Measurements from ENCODE around the gene RAP1A.
A peak's percentile ranks its signal among the peaks of the same experiment; 100 is the strongest.
"Not testable (repeated sequence)": the region's sequence is repeated elsewhere in the genome, so short reads cannot be mapped to it uniquely, and the experiment has no call there.

RAP1A gene

DNA sequence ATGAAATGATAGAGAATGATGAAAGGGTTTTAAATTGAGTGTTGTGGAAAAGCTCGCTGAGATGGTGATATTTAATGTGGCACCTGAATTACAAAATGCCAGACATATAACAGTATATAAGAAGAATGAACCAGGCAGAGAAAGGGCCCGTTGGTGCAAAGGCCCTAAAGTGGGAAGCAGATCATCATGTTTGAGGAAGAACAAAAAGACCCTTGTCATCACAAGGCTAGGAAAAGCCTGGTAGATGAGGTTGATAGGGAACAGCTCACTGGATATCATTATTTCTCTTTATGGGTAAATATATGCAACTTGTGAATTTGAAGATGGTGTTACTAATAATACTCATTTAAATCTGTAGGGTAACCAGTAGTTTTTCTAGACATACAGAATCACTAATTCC is 11.0 kb downstream of the RAP1A start:
- no peak for DNase-seq (ENCODE audit: low spot score)

DNA sequence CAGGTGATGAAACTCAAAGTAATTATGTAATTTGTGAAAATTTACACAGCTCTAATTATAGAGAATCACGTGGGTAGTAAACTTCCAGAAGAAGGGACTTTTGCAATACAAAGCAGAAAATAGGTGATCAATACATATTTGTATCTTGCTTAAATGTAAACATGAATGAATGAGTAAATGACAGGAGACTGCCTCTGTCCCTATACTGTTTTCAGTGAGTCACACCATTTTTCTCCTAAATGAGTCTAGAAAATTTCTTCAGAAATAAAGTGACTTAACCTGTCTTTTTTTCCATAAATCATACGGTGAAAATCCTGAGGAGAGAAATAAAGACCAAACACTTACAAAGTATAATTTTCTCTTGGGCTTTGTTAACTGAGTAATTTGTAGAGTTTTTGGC is 11.9 kb downstream of the RAP1A start:
- DNase-seq (ENCODE audit: low spot score): no peak

- DNase-seq (ENCODE audit: low spot score): not testable (repeated sequence)
Observed at GRCh38 chr1:111632771-111633170, 13.2 kb downstream of the RAP1A start.

- DNase-seq (ENCODE audit: low spot score): no peak
Observed at GRCh38 chr1:111633736-111634247, 14.2 kb downstream of the RAP1A start.

DNA sequence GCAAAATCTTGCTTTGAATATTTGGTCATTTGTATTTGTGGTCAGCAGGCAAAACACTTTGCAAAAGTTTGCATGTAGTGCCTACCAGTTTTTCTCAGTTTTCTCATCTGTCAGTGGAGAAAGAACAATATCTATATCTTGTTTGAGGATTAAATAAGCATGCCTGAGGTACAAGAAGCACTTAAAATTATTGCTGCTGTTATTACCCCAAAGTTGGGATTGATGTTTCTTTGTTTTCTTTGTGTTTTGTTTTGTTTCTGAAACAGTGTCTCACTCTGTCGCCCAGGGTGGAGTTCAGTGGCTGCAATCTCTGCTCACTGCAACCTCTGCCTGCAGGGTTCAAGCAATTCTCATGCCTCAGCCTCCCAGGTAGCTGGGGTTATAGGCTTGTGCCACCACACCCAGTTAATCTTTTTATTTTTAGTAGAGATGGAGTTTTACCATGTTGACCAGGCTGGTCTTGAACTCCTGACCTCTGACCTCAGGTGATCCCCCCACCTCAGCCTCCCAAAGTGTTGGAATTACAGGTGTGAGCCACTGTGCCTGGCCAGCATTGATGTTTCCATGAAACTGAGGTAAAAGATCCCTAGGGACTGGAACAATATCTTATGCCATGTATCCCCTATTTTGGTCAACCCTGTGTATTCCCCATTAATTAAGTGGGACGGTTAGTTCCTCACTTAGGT is 15.9 kb downstream of the RAP1A start:
- no peak for DNase-seq (ENCODE audit: low spot score)

DNA sequence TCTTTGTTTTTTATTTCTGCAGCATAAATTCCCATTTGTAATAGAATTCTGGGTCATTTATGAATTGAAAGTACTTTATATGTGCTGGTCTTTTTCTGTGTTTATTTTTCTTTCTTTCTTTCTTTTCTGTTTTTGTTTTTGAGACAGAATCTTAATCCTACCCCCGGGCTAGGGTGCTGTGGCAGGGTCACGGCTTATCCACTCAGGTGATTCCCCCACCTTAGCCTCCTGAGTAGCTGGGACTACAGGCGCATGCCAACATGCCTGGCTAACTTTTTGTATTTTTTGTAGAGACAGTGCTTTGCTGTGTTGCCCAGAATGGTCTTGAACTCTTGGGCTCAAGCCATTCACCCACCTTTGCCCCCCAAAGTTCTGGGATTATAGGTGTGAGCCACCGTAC is 18.7 kb downstream of the RAP1A start:
- DNase-seq (ENCODE audit: low spot score): no peak

DNA sequence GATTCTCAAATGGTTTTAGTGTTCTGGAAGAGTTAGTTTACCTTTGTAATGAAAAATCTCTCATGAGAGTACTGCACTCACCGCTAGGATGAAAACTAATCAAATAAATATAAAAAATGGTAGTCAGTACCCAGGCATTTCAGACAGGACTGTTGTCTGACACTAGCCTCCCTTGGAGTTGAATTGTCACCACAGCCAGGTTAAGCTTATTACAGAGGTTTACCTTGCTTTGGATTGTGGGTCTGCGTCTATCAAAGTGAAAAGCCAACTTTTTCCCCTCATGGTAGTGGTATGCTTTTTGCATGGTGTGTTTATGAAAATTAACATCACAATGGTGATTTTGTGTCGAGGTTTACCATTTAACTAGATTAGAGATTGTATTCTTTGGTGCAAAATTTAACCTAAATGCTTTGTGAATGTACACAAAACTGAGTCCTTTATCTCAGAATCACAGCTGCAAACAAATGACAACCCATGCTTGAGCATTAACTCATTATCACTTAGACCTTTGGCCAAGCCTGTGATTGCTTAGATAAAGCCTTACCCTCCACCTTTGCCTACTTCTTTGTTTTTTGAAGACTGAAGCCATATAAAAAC is 20.1 kb downstream of the RAP1A start:
- no peak for DNase-seq (ENCODE audit: low spot score)

DNA sequence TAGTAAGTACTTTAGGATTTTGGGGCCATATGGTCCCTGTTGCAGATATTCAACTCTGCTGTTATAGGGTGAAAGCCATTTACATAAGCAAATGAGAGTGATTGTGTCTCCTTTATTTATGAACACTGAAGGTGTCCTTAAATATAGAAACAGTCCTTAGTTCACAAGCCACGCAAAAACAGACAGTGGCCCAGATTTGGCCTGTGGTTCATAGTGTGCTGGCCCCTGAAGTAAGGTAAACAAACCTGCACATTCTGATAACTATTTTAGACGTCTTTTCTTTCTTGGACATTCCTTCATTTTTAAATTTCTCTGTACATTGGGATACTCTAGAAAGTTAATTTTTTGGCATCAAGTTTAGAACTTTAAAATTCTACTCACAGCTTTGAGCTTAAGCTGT is 23.5 kb downstream of the RAP1A start:
- DNase-seq (ENCODE audit: low spot score): no peak

DNA sequence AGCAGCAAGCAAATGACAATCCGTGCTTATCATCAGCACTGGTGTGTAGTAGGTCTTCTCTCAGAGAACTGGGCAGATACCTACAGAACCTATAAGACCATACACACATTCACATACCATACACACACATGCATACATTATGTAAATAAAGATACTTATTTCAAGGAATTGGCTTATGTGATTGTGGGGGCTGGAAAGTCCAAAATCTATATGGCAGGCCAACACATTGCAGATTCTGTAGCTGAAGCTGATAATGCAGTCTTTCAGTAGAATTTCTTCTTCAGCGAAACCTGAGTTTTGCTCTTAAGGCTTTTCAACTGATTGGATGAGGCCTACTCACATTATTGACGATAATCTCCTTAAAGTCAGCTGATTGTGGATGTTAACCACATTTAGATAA is 24.1 kb downstream of the RAP1A start:
- DNase-seq (ENCODE audit: low spot score): no peak

DNA sequence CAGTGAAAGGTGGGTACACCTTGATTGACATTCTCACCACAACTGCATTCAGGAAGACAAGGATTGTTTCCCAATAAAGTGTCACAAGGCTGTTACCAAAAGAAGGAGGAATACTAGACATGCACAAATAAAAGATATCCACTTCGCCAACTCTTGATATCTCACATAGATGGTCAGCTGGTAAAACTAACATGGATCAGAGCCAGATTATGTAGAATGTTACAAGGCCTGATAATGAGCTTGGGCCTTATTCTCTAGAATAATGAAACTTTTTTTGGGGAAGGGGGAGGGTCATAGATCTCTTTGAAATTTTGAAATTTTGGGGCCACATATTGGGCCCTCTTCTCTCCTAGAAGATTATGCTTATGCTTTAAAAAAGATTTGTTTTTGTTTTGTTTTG is 24.9 kb downstream of the RAP1A start:
- DNase-seq (ENCODE audit: low spot score): no peak

- DNase-seq (ENCODE audit: low spot score): no peak
Observed at GRCh38 chr1:111647736-111648135, 28.1 kb downstream of the RAP1A start.

- no peak for DNase-seq (ENCODE audit: low spot score)
Observed at GRCh38 chr1:111648806-111649205, 29.2 kb downstream of the RAP1A start.

GRCh38 chr1:111649227-111649626 is 29.6 kb downstream of the RAP1A start:
- no peak for DNase-seq (ENCODE audit: low spot score)

DNA sequence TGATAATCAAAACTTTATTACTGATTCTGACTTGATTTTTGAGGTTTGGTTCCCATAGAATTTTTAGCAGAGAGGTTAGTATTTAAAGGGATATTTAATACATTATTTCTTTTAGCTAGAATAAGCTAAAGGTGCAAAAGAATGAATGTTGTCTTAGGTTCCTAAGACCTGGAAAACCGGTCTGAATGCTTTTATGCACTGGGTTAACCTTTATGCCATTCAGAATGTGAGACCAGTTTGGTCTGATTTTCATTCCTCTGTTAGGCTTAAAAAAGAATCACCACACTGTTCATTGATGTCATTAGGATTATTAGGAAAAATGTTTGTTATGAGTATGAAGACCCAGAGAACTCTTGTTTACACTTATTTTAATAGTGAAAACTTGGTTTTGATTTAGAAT is 30.1 kb downstream of the RAP1A start:
- no peak for DNase-seq (ENCODE audit: low spot score)

GRCh38 chr1:111653709-111654108 is 34.1 kb downstream of the RAP1A start:
- DNase-seq (ENCODE audit: low spot score): no peak

- DNase-seq (ENCODE audit: low spot score): no peak
Observed at GRCh38 chr1:111654839-111655238, 35.2 kb downstream of the RAP1A start.

- DNase-seq (ENCODE audit: low spot score): no peak
Observed at GRCh38 chr1:111656086-111657017, 36.8 kb downstream of the RAP1A start.

GRCh38 chr1:111658622-111659021 is 39.0 kb downstream of the RAP1A start:
- no peak for DNase-seq (ENCODE audit: low spot score)

GRCh38 chr1:111660204-111661150 is 40.9 kb downstream of the RAP1A start:
- no peak for DNase-seq (ENCODE audit: low spot score)

- DNase-seq (ENCODE audit: low spot score): no peak
Observed at GRCh38 chr1:111664652-111665051, 45.1 kb downstream of the RAP1A start.

GRCh38 chr1:111665497-111665896 is 45.9 kb downstream of the RAP1A start:
- DNase-seq (ENCODE audit: low spot score): no peak

- peak; percentile 19 for DNase-seq (ENCODE audit: low spot score)
Observed at GRCh38 chr1:111666828-111667227, 47.2 kb downstream of the RAP1A start.
